Measurements from ENCODE around the gene TNIK. TPM values are rescaled to one million over a fixed set of nuclear protein-coding genes. Genes with fewer than 3 reads are reported as not detected.

Gene TNIK
- total RNA-seq, 1 donor from 2014 or later, result 38.1 TPM

GRCh38 chr3:171237009-171237385 is 223.2 kb downstream of the TNIK start:
- Mint-ChIP-seq H3K4me1 (ENCODE audit: unreplicated experiment) (peaks cover 28% of the 10 kb centered on the region), H3K27me3 (peaks cover 5% of the 10 kb centered on the region), H3K9me3 (peaks cover under 1% of the 10 kb centered on the region), H3K4me3 (no peak overlapping the region), H3K27ac (no peak overlapping the region), H3K36me3 (no peaks in the 10 kb centered on the region)
- DNase-seq (ENCODE audit: extremely low spot score, unreplicated experiment), result no peak
- TF ChIP-seq CTCF (conservative IDR thresholded peaks at IDR 0.05), result no peak

GRCh38 chr3:171236265-171237008 is 223.8 kb downstream of the TNIK start:
- TF ChIP-seq CTCF (conservative IDR thresholded peaks at IDR 0.05), result no peak
- no peak overlapping the region for H3K4me3 Mint-ChIP-seq
- H3K27me3 Mint-ChIP-seq, result peaks cover 5% of the 10 kb centered on the region
- peaks cover 29% of the 10 kb centered on the region for H3K4me1 Mint-ChIP-seq (ENCODE audit: unreplicated experiment)
- H3K9me3 Mint-ChIP-seq, result no peaks in the 10 kb centered on the region
- no peaks in the 10 kb centered on the region for H3K36me3 Mint-ChIP-seq
- no peak overlapping the region for H3K27ac Mint-ChIP-seq
- no peak for DNase-seq (ENCODE audit: extremely low spot score, unreplicated experiment)

GRCh38 chr3:171234298-171235010 is 225.8 kb downstream of the TNIK start:
- no peak for TF ChIP-seq CTCF (conservative IDR thresholded peaks at IDR 0.05)
- DNase-seq (ENCODE audit: extremely low spot score, unreplicated experiment), result no peak
- Mint-ChIP-seq H3K4me3 (no peak overlapping the region), H3K9me3 (no peaks in the 10 kb centered on the region), H3K27ac (no peak overlapping the region), H3K4me1 (ENCODE audit: unreplicated experiment) (peaks cover 28% of the 10 kb centered on the region), H3K36me3 (no peaks in the 10 kb centered on the region), H3K27me3 (peaks cover 9% of the 10 kb centered on the region)

- Mint-ChIP-seq H3K27me3 (peaks cover 9% of the 10 kb centered on the region), H3K4me1 (ENCODE audit: unreplicated experiment) (peaks cover 23% of the 10 kb centered on the region), H3K4me3 (no peak overlapping the region), H3K36me3 (peaks cover under 1% of the 10 kb centered on the region), H3K27ac (no peak overlapping the region), H3K9me3 (no peaks in the 10 kb centered on the region)
- no peak for TF ChIP-seq CTCF (conservative IDR thresholded peaks at IDR 0.05)
- no peak for DNase-seq (ENCODE audit: extremely low spot score, unreplicated experiment)
Observed at GRCh38 chr3:171231361-171231760, 228.8 kb downstream of the TNIK start.

GRCh38 chr3:171230865-171231264 is 229.3 kb downstream of the TNIK start:
- no peak for TF ChIP-seq CTCF (conservative IDR thresholded peaks at IDR 0.05)
- Mint-ChIP-seq H3K27me3 (peaks cover 5% of the 10 kb centered on the region), H3K9me3 (no peaks in the 10 kb centered on the region), H3K4me1 (ENCODE audit: unreplicated experiment) (peaks cover 18% of the 10 kb centered on the region), H3K4me3 (no peak overlapping the region), H3K27ac (no peak overlapping the region), H3K36me3 (peaks cover 4% of the 10 kb centered on the region)
- DNase-seq (ENCODE audit: extremely low spot score, unreplicated experiment), result no peak
